SU-DHL-6 (cell line): ENCODE data around the gene NQO2.
"Not testable (repeated sequence)": the region's sequence is repeated elsewhere in the genome, so short reads cannot be mapped to it uniquely, and the experiment has no call there.

Source experiments
- H2AFZ ChIP-seq: fragments of 200-600 bp; sonication (generic); 2 replicates; pipeline ENCODE4 v1.6.1; 2014; ENCODE audit warnings: low read depth, mild to moderate bottlenecking, moderate library complexity, mixed read lengths, antibody characterized with exemption, low read length; ENCODE audit not compliant: severe bottlenecking
- H3F3A ChIP-seq: fragments of 200-600 bp; shearing (Covaris generic); 2 replicates; pipeline ENCODE4 v1.6.0; 2016; ENCODE audit warnings: antibody characterized with exemption, mild to moderate bottlenecking; ENCODE audit not compliant: insufficient read depth
- H3K27ac ChIP-seq: fragments of 200-600 bp; sonication (generic); 2 replicates; pipeline ENCODE4 v1.5.1; 2016; ENCODE audit warnings: low read depth, mild to moderate bottlenecking, low read length, moderate library complexity, mixed read lengths
- H3K27me3 ChIP-seq: fragments of 200-600 bp; sonication (generic), shearing (Covaris generic); 2 replicates; pipeline ENCODE4 v1.6.0; 2014; ENCODE audit warnings: mild to moderate bottlenecking, low read length
- H3K36me3 ChIP-seq: fragments of 200-600 bp; sonication (generic); 2 replicates; pipeline ENCODE4 v1.6.1; 2014; ENCODE audit warnings: mild to moderate bottlenecking, low read length, mixed read lengths
- H3K4me2 ChIP-seq: fragments of 300-600, 200-600 bp; shearing (Covaris generic), sonication (generic); 2 replicates; pipeline ENCODE4 v1.6.0; 2014; ENCODE audit warnings: low read length, low read depth, mild to moderate bottlenecking; ENCODE audit not compliant: poor library complexity, severe bottlenecking
- H3K4me3 ChIP-seq: fragments of 200-600 bp; sonication (generic); 2 replicates; pipeline ENCODE4 v1.5.1; 2014; ENCODE audit warnings: antibody characterized with exemption, low read length, mild to moderate bottlenecking, mixed read lengths; ENCODE audit not compliant: insufficient read depth, poor library complexity, severe bottlenecking
- H3K79me2 ChIP-seq: fragments of 200-600 bp; sonication (generic); 2 replicates; pipeline ENCODE4 v1.6.1; 2014; ENCODE audit warnings: mild to moderate bottlenecking, low read length, moderate library complexity; ENCODE audit not compliant: insufficient read depth
- H3K9ac ChIP-seq: fragments of 200-600 bp; sonication (generic); 2 replicates; pipeline ENCODE4 v1.7.0; 2014; ENCODE audit warnings: mild to moderate bottlenecking, low read length
- H3K9me2 ChIP-seq: fragments of 200-600 bp; sonication (generic); replicated peaks from 2 replicates; pipeline ENCODE4 v1.6.1; 2014; ENCODE audit warnings: low read length; ENCODE audit not compliant: insufficient read depth
- H3K9me3 ChIP-seq: fragments of 200-600 bp; sonication (generic); 2 replicates; pipeline ENCODE4 v1.6.1; 2014; ENCODE audit warnings: low read length, mixed read lengths; ENCODE audit not compliant: insufficient read depth
- H4K20me1 ChIP-seq: fragments of 200-600 bp; sonication (generic); 2 replicates; pipeline ENCODE4 v1.6.1; 2014; ENCODE audit warnings: low read depth, mild to moderate bottlenecking, antibody characterized with exemption, low read length, moderate library complexity, mixed read lengths
- CTCF ChIP-seq: fragments of 200-600 bp; sonication (generic); IDR thresholded peaks from one replicate; pipeline ENCODE4 v1.5.1; 2017; ENCODE audit warnings: antibody characterized with exemption, mild to moderate bottlenecking, low read length, moderate library complexity; ENCODE audit not compliant: insufficient read depth, poor library complexity, severe bottlenecking
- EZH2phosphoT487 ChIP-seq: fragments of 200-600 bp; sonication (generic), shearing (Covaris generic); conservative IDR thresholded peaks from 2 replicates; pipeline ENCODE4 v1.6.1; 2018; ENCODE audit warnings: mild to moderate bottlenecking, antibody characterized with exemption, low read length, moderate library complexity, mixed read lengths

The NQO2 gene

GRCh38 chr6:2993755-2994317 is 5.9 kb upstream of the NQO2 start:
- H3K4me3 ChIP-seq, result no peak overlapping the region
- peaks cover 10% of the 10 kb centered on the region for H3F3A ChIP-seq
- H3K27ac ChIP-seq, result no peak overlapping the region
- H3K79me2 ChIP-seq, result no peaks in the 10 kb centered on the region
- no peak overlapping the region for H2AFZ ChIP-seq
- no peaks in the 10 kb centered on the region for H3K36me3 ChIP-seq
- no peaks in the 10 kb centered on the region for H3K9me2 ChIP-seq
- H3K9me3 ChIP-seq, result no peaks in the 10 kb centered on the region
- H4K20me1 ChIP-seq, result no peaks in the 10 kb centered on the region
- TF ChIP-seq CTCF (no peak), EZH2phosphoT487 (no peak)
- H3K9ac ChIP-seq, result no peak overlapping the region
- H3K4me2 ChIP-seq, result no peak overlapping the region
- H3K27me3 ChIP-seq, result no peaks in the 10 kb centered on the region

DNA sequence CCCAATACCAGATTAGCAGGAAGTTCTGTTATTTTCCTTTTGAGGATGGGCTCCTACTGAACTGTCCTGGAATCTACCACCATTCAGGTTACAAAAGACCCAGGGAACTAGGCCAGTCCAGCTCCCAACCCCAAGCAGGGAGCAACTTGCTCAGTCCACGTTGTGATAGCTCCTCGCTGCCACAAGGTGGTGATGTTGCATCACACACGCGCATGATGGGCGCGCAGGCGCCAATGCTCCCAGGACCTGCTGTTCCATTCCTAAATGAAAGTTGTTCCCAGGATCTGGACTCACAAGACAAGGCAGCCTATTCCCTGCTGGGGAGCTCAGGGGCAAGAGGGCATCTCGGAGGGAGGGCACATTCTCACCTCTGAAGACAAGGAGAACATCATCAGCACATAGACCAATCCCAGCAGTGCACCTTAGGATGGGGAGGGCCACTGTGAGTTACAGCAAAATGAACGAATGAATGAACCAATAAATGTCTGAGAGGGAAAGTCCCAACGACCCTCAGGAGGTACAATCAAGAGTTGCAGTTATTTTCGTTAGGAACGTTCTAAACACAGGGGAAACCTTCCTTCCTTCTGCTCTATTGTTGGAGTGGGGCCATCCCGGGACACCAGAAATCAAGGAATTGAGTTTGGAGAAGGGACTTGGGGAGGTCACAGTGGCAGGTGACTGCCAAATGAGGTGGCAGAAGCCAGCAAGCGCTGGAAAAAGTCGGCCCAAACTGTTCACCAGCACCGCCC is 1.3 kb upstream of the NQO2 start:
- H4K20me1 ChIP-seq, H3K9me3 ChIP-seq, H3K79me2 ChIP-seq, H3K27me3 ChIP-seq, H3K27ac ChIP-seq, H3K9me2 ChIP-seq, H3F3A ChIP-seq, H3K36me3 ChIP-seq: not testable (repeated sequence)
- H2AFZ ChIP-seq, result peak overlapping the region; percentile 77
- H3K9ac ChIP-seq, result peak overlapping the region; percentile 31
- peak overlapping the region; percentile 69 for H3K4me2 ChIP-seq
- peak overlapping the region; percentile 57 for H3K4me3 ChIP-seq
- TF ChIP-seq CTCF, result peak; percentile 11

DNA sequence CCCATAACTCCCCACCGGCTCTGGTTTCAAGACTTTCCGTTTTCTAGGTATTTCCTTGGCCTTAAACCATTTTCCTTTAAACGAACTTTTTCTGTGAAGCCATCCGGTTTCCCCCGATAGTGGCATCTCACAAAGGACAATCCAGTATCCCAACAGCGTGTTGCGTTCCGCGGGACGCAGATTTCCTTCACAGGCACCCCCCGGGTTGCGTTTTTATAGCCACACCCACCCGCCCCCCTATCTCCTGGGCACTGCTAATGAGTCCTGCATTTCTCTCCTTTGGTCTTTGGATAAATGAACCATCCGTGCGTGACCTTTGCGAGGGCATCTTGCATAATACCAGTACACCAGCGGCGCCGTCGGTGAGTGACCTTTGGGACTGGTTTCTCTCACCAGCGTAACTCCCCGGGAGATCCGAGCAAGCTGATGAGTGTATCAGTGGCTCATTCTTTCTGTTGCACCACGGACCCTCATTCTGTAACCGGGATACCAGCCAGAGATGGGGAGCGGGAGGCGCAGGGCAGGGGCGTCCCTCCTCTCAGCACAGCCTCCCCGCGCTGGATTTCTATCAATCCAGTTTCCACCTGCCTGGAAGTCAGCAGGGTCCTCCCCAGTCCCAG is 586 bp upstream of the NQO2 start:
- H3K4me2 ChIP-seq, result peak overlapping the region; percentile 69
- peak overlapping the region; percentile 31 for H3K9ac ChIP-seq
- H3K4me3 ChIP-seq, result peak overlapping the region; percentile 57
- no peaks in the 10 kb centered on the region for H3K36me3 ChIP-seq
- H3K9me2 ChIP-seq, result no peaks in the 10 kb centered on the region
- peaks cover 6% of the 10 kb centered on the region for H3F3A ChIP-seq
- no peaks in the 10 kb centered on the region for H3K79me2 ChIP-seq
- no peak overlapping the region for H3K27ac ChIP-seq
- no peaks in the 10 kb centered on the region for H3K9me3 ChIP-seq
- no peaks in the 10 kb centered on the region for H4K20me1 ChIP-seq
- no peaks in the 10 kb centered on the region for H3K27me3 ChIP-seq
- no peak for TF ChIP-seq EZH2phosphoT487
- no peak for TF ChIP-seq CTCF
- peak overlapping the region; percentile 77 for H2AFZ ChIP-seq
